Stimulated activated CD4-positive, alpha-beta T cell treated with anti-CD3 and anti-CD28 coated beads, Interleukin-1b, Interleukin-23, amount 100 ng/mL, for 24 hours (primary cell): Measurements from ENCODE around the gene ANAPC4.
A peak's percentile ranks its signal among the peaks of the same experiment; 100 is the strongest.

ENCODE experiments used
- DNase-seq, 4 experiments: peaks; one replicate each; pipeline ENCODE4 v3.0.0-alpha.2; 2020; ENCODE audit warnings: low read depth in 4 of 4, low spot score in 1 of 4

ANAPC4 gene

GRCh38 chr4:25430630-25431029 lies 53.6 kb downstream of the ANAPC4 start:
- no peak for DNase-seq

DNA sequence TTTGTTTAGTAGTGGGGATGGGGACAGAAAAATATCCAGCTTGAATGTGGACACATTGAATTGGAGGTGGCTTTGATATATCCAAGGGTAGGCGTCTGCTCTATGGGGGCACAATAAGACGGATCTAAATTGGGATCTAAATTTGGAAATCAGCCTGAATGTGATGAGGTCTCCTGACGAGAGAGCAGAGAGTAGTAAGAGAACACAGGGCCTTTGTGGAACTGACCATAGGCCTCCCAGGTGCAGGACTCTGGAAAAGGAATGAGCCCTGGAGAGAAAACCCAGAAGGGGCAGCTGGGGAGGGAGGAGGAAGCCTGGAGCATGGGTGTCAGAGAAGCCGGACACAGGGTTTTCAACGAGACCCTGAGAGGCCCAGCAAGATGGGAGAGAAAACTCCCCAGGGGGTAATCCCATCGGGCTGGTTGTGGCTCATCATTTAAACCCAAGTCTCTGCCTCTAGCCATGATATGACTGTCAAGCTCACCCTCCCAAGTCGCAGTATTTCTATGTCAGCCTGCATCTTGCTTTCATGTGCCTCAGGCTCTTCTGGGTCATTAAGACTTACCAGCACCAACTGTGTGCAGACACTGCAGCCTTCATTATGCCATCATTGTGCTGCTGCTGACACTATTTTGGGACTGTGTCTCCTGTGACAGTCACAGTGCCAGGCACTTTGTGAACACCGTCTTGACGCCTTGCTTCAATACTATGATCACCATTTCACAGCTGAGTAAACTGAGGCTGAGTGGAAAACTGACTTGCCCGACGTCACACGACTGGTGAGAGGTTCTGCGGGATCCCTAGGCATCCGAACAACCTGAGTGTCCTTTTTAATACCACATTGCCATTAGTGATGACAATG lies 57.1 kb downstream of the ANAPC4 start:
- no peak for DNase-seq

GRCh38 chr4:25437926-25438325 lies 60.9 kb downstream of the ANAPC4 start:
- no peak for DNase-seq

DNA sequence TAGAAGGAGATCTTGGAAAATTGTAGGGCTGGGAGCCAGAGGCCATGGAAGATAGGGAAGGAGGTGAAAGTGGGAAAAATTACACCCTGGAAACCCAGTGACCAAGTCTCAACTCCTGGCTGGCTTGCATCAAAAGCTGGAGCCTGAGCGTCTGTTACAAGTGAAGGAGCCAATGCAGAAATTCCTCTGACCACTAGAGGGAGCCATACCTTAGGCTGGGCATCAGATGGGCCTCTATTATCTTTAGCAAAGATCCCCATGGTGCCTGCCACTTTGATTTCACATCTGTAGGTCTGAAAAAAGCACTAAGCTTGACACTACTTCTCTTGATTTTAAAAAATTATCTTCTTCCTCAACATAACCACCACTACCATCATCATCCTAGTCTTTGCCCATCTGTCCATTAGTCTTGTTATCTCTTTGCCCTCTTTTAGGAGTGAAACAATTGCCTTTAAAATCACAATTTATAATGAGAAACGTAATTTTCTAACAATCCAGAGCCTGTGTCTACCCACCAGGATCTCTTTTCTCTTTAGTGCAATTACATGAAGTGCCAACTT lies 62.9 kb downstream of the ANAPC4 start:
- peak; percentile 9 to 28 (median 22) for DNase-seq

DNA sequence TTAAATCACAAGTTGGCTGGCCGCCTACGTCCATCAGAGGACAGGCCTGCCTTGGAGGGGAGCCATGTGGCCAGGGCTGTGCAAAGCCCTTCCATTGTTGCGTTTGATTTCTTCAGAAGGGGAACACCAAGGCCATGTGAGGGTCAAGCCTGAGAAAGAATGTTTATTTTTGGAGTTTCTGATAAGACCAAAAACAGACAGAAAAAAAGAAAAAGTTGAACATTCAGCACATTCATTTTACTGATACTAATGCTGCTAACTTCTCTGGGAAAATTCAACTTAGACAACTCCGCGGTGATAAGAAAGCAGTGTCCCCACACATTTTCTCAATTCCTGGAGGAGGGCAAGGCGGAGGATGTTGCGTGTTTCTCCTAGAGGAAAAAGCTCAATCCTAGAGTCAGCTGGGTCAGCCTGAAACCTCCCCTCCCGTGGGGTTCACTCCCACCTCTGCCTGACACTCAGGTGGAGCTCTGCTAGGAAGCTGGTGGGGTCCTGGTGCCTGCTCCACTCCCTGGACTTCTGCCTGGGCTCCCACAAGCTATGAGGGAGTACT lies 63.5 kb downstream of the ANAPC4 start:
- DNase-seq = no peak

DNA sequence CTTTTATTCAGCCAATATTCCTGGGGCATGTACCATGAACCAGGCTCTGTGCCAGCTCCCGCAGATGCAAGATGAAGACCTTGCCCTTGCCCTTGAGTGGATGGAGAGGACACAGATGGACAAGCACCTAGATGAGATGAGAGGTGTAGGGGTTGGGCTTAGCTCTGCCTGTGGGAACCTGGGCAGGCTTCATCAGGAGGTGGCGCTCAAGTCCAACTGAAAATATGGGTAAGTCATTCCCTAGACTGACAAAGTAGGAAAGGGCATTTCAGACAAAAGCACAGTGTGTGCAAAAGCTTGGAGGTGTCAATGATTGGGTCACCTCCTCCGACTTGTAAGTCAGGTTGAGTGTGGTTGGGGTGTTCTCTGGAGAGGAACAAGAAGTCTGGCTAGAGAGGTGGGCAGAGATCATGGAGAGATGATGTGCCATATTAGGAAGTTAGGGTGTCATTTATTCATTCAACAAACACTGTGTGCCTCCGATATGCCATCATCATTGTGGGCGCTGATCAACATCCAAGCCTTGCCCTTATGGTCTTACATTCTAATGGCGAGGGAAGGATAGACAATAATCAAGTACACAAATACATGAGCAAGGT lies 64.6 kb downstream of the ANAPC4 start:
- DNase-seq = no peak

DNA sequence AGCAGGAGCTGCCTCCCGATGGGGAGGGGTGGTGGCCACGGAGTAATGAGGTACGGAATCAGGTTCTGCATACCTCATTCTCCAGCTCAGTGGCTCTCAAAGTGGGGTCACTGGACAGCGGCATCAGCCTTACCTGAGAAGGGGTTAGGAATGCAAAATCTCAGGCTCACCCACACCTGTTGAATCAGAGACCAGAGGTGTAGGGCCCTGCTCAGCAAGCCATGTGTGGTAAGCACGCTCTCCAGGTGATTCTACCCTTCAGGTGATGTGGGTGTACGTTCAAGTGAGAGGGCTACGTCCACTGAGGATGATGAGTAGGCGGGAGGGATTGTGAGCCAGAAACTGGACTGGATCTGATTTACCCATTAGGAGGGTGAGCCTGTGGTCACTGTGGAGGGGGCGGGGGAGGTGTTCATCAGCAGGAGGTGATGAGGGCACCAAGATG lies 65.8 kb downstream of the ANAPC4 start:
- no peak for DNase-seq

- no peak for DNase-seq
Observed at GRCh38 chr4:25443851-25444250, 66.8 kb downstream of the ANAPC4 start.

- no peak for DNase-seq
Observed at GRCh38 chr4:25446611-25447010, 69.5 kb downstream of the ANAPC4 start.

DNA sequence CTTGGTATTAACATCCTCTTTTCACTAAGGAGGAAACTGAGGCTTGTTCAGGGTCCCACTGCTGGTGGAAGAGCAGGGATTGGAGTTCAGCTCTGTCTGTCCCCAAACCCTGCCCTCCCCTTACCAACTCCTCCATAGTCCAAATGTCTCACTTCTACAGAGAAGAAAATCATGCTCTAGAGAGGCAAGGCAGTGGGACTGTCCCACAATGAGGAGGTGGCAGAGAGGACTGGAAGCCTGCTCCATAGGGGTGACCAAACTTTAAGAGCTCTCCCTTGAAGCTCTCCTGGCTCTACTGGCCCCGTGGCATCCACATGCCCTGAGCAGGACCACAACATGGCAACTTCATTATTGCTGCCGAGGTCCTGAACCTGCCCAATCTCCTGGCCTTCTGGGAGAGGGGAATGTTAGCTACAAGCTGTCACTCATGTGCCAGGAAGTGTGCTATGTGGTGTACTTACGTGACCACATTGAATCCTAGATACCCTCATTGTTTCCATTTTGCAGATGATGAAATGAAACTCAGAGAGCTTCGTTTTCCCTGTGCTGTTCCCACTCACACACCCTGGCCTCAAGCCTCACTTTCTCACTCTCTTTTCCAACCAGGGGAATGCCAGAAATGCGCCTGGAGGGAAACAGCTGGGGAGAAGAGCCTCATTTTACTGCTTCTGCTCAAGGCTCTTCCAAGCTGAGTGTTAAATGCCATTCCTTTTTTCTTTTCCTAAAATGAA lies 71.5 kb downstream of the ANAPC4 start:
- DNase-seq = no peak

DNA sequence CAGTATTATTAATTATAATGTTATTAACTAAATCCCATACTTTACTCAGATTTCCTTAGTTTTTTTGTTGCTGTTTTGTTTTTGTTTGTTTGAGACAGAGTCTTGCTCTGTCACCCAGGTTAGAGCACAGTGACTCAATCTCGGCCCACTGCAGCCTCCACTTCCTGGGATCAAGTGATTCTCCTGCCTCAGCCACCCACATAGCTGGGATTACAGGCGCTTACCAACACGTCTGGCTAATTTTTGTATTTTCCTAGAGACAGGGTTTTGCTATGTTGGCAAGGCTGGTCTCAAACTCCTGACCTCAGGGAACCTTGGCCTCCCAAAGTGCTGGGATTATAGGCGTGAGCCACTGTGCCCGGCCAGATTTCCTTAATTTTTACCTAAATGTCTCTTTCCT lies 72.2 kb downstream of the ANAPC4 start:
- DNase-seq = no peak

- no peak for DNase-seq
Observed at GRCh38 chr4:25449688-25450087, 72.6 kb downstream of the ANAPC4 start.

GRCh38 chr4:25450491-25450901 lies 73.4 kb downstream of the ANAPC4 start:
- no peak for DNase-seq

GRCh38 chr4:25451676-25452075 lies 74.6 kb downstream of the ANAPC4 start:
- no peak for DNase-seq

DNA sequence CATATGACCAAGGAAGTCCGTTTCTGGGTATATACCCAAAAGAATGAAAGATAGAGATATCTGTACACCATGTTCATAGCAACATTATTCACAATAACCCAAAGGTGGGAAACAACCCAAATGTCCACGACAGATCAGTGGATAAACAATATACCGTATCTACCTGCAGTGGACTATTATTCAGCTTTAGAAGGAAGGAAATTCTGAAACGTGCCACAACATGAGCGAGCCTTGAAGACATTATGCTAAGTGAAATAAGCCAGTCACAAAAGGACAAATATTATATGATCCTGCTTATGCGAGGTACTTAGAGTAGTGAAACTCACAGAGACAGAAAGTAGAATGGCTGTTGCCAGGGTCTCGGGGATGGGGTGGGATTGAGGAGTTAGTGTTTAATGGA lies 75.0 kb downstream of the ANAPC4 start:
- no peak for DNase-seq

GRCh38 chr4:25454476-25454875 lies 77.4 kb downstream of the ANAPC4 start:
- no peak for DNase-seq

DNA sequence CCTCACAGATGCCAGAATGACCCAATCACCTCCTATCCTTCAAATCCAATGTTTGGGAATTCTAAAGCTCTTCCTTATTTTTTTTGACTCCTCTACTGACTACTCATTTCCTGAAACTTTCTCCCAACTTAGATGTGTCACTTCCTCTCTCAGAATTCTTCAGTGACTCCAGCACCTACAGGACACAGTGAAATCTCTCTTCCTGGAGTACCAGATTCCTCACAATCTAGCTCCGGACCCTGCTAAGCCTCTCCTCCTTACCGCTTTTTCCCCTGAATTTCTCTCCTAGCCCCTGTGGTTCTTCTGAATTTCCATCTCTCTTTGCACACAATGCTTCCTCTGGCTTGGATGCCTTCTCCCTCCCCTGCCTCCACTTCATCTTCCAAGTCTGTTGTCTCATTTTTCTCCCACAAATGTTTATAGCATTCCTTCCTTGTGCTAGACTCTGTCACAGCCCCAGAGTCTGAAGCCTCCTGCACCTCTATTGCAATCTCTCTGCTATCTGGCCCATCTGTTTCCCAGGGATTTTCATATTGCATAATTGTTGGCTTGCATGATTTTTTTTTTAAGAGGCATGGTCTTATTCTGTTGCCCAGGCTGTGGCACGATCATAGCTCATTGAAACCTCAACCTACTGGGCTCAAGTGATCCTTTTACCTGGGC lies 80.1 kb downstream of the ANAPC4 start:
- DNase-seq = no peak

DNA sequence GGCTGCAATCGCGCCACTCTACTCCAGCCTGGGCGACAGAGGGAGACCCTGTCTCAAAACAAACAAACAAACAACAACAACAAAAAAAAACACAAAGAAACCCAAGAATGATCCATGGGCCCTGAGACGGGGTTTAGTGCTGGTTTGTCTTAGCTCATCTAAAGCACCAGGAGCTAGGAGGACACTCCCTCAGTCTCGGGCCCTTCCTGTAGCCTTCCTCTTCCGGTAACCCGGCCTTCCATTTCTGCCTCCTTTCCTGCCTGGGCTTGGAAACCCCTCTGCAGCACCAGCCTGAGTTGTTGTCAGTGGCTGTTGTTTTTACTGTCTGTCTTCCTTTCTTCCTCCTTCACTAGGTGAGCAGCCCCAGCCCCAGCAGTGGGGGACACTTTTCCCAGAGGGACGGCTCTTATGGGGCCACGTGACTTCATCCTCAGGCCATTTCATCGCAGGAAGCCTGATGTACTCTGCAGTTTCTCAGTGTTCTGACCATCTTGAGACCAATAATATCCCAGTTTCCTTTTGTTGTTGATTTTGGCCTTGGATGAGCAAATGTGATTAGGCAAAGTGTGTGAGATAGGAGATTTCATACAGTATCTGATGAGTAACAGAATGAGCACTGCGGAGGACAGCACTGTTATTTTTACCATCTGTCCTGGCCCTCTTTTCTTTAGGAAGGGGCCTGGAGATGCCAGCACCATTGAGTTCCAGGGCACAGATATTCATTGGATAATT lies 90.1 kb downstream of the ANAPC4 start:
- DNase-seq = no peak

DNA sequence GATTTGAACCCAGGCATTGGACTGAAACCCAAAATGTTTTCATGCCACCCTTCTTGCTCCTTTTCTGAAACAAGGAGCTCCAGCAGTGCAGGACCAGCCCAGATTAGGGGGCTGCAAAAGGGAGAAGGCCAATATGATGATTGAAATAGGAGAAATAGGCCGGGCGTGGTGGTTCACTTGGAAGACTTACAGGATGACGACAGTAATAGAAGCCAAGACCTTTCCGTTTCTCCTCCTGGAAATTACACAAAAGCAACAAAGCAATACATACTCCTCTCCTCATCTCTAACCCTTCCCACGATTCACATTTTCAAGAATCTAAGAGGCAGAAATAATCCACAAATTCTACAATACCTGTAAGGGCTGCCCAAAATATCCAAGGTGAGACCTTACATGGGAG lies 90.8 kb downstream of the ANAPC4 start:
- DNase-seq = no peak
